ENCODE measurements around the gene ZDHHC14. TPM values are rescaled to one million over a fixed set of nuclear protein-coding genes. Genes with fewer than 3 reads are reported as not detected.
A peak's percentile ranks its signal among the peaks of the same experiment; 100 is the strongest.

ZDHHC14 gene
- total RNA-seq, 4 donors from 2014 or later = 9.1 to 20.6 (median 12.5) TPM

DNA sequence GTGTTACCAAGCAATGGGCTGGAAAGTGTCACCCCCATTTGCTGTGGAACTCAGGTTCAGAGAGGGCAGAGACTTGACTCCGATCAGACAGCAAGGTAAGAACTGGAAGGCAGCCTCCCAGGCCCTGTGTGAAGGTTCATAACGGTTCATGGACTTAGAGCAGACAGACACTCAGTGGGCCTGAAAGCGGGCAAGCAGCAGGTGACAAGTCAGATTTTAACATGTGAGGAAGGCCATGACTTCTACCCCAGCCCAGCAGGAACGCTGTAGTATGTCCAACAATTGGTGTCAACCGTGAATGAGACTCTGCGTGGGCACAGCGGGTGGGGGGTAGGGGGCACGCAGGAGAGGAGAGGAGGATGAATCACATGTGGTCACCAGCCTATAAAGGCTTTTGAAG lies 224.5 kb downstream of the ZDHHC14 start:
- Histone ChIP-seq H3K4me3 (no peak overlapping the region), H3K27ac (no peak overlapping the region), H3K36me3 (no peaks in the 10 kb centered on the region), H3K9me3 (no peaks in the 10 kb centered on the region), H3K27me3 (no peaks in the 10 kb centered on the region), H3K4me1 (peaks cover 0 to 3% (median 0%) of the 10 kb centered on the region in 4 donors)
- no peak for TF ChIP-seq POLR2A (IDR thresholded peaks at IDR 0.05)
- no peak for TF ChIP-seq CTCF (IDR thresholded peaks at IDR 0.05)
- peak in 1 of 3 donors; percentile 29 for DNase-seq

GRCh38 chr6:157606516-157606915 lies 225.5 kb downstream of the ZDHHC14 start:
- Histone ChIP-seq H3K27me3 (no peaks in the 10 kb centered on the region), H3K27ac (no peak overlapping the region), H3K4me1 (peaks cover 0 to 3% (median 0%) of the 10 kb centered on the region in 4 donors), H3K9me3 (no peaks in the 10 kb centered on the region), H3K4me3 (no peak overlapping the region), H3K36me3 (no peaks in the 10 kb centered on the region)
- peak in 1 of 3 donors; percentile 37 for DNase-seq
- TF ChIP-seq POLR2A (IDR thresholded peaks at IDR 0.05) (no peak), CTCF (IDR thresholded peaks at IDR 0.05) (no peak)

GRCh38 chr6:157607317-157608109 lies 226.5 kb downstream of the ZDHHC14 start:
- Histone ChIP-seq H3K27ac (no peak overlapping the region), H3K27me3 (no peaks in the 10 kb centered on the region), H3K4me1 (peaks cover 0 to 3% (median 0%) of the 10 kb centered on the region in 4 donors), H3K36me3 (no peaks in the 10 kb centered on the region), H3K9me3 (no peaks in the 10 kb centered on the region), H3K4me3 (no peak overlapping the region)
- DNase-seq = peak in 2 of 3 donors; percentile 39 to 42
- TF ChIP-seq CTCF (IDR thresholded peaks at IDR 0.05) = no peak
- TF ChIP-seq POLR2A (IDR thresholded peaks at IDR 0.05) = no peak

DNA sequence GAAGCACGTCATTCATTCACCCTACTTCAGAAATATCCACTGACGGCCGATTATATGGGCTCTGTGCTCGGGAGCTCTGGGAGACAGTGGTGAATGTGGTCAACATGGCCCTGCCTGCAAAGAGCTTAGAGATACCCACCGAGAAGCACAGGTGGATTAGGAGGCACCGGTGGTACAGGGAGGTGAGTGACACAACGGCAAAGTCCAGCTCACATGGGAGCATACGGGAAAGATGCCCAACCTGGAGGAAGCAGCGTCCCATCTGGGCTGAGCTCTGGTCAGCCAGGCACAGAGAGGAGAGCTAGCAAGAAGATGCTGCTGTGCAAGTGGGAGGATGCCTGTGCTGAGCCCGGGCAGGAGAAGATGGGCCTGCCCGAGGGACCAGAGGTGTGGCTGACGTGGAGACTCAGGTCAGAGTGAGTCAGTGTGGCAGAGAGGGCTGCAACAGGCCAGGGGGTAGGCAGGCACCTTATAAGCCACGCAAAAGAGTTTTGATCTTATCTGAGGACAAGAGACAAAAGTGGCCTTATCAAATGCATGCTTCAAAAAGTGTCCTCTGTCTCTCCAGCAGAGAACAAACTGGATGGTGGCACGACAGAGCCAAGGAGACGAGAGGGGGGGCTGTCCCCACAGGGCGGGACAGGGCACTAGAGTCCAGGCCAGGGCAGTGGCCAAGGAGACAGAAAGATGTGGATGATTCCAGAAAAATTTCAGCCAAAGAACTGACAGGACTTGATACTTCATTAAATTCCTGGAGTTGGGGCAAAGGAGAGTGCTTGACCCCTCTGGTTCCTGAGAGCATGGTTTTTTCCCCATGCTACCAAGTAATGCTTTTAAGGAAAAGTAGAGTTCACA lies 227.5 kb downstream of the ZDHHC14 start:
- Histone ChIP-seq H3K9me3 (no peaks in the 10 kb centered on the region), H3K27ac (no peak overlapping the region), H3K27me3 (no peaks in the 10 kb centered on the region), H3K4me1 (peaks cover 0 to 3% (median 0%) of the 10 kb centered on the region in 4 donors), H3K36me3 (no peaks in the 10 kb centered on the region), H3K4me3 (no peak overlapping the region)
- no peak for TF ChIP-seq CTCF (IDR thresholded peaks at IDR 0.05)
- no peak for TF ChIP-seq POLR2A (IDR thresholded peaks at IDR 0.05)
- peak in 1 of 3 donors; percentile 37 for DNase-seq

GRCh38 chr6:157609117-157609516 lies 228.1 kb downstream of the ZDHHC14 start:
- Histone ChIP-seq H3K27ac (no peak overlapping the region), H3K9me3 (no peaks in the 10 kb centered on the region), H3K27me3 (no peaks in the 10 kb centered on the region), H3K36me3 (no peaks in the 10 kb centered on the region), H3K4me1 (peaks cover 0 to 3% (median 0%) of the 10 kb centered on the region in 4 donors), H3K4me3 (no peak overlapping the region)
- TF ChIP-seq CTCF (IDR thresholded peaks at IDR 0.05) = no peak
- no peak for TF ChIP-seq POLR2A (IDR thresholded peaks at IDR 0.05)
- peak in 1 of 3 donors; percentile 37 for DNase-seq

Measured in Peyer's patch (tissue), 4 donors.